Fibroblast of pulmonary artery (primary cell): ENCODE results near the gene SRP68.

Experiments used
- DNase-seq: peaks from one replicate; pipeline ENCODE4 v3.0.0-alpha.2; 2010; ENCODE audit warnings: low read depth
- H3K4me3 ChIP-seq: replicated peaks from 2 replicates; pipeline ENCODE4 v1.5.1; 2011; ENCODE audit warnings: low read depth, mild to moderate bottlenecking, control low read depth, low read length, moderate library complexity
- TF ChIP-seq, protein P1 (sequence below): IDR thresholded peaks from 2 replicates; pipeline ENCODE4 v1.5.1; 2011; ENCODE audit warnings: mild to moderate bottlenecking, control low read depth, low read length, inconsistent platforms; ENCODE audit errors: missing control alignments

Gene SRP68

DNA sequence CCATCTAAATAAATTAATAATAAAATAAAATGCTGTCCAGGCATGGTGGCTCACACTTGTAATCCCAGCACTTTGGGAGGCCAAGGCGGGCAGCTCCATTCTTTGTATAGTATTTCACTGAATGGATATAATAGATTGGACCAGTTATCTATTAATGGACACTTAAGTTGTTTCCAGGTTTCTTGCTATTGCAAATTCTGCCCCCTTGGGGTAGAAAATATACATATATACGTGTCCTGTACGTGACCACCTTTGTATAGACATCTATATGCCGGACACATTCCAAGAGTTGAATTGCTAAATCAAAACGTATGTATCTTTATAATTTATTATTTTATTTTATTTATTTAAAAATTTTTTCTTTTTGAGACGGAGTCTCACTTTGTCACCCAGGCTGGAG, 35.2 kb upstream of the SRP68 start:
- peak; percentile 27 for DNase-seq
- no peak overlapping the region for H3K4me3 ChIP-seq
- TF ChIP-seq, protein P1, sequence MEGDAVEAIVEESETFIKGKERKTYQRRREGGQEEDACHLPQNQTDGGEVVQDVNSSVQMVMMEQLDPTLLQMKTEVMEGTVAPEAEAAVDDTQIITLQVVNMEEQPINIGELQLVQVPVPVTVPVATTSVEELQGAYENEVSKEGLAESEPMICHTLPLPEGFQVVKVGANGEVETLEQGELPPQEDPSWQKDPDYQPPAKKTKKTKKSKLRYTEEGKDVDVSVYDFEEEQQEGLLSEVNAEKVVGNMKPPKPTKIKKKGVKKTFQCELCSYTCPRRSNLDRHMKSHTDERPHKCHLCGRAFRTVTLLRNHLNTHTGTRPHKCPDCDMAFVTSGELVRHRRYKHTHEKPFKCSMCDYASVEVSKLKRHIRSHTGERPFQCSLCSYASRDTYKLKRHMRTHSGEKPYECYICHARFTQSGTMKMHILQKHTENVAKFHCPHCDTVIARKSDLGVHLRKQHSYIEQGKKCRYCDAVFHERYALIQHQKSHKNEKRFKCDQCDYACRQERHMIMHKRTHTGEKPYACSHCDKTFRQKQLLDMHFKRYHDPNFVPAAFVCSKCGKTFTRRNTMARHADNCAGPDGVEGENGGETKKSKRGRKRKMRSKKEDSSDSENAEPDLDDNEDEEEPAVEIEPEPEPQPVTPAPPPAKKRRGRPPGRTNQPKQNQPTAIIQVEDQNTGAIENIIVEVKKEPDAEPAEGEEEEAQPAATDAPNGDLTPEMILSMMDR = peak; percentile 17

GRCh38 chr17:76106703-76107102, 34.4 kb upstream of the SRP68 start:
- TF ChIP-seq, protein P1 = no peak
- H3K4me3 ChIP-seq = no peak overlapping the region
- no peak for DNase-seq

- H3K4me3 ChIP-seq = no peak overlapping the region
- DNase-seq = no peak
- TF ChIP-seq, protein P1 = no peak
Measured at GRCh38 chr17:76104896-76105231, 32.5 kb upstream of the SRP68 start.

DNA sequence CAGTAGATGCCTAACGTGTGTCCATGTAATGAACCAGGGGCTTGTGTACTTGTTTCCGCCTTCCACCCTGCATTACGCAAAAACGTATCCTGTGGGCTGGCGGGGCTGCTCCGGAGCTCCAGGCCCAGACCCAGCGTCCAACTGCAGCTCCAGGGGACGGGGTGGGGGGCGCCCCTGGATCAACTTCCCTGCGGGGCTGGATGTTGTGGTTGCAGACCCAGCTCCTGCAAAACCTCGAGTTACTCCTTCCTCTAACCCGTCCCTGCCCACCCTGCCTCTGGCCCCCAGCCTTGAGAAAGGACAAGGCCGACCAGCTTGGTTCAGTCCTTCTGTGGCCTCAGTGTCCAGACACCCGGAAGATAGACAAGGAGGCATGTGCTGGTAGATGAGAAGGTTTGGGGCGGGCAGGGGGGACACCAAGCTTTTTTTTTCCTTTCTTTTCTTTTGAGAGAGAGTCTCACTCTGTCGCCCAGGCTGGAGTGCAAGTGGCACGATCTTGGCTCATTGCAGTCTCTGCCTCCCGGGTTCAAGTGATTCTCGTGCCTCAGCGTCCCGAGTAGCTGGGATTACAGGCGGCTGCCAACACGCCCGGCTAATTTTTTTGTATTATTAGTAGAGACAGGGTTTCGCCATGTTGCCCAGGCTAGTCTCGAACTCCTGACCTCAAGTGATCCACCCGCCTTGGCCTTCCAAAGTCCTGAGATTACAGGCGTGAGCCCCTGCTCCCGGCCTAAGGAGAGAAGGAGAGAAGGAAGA, 32.0 kb upstream of the SRP68 start:
- TF ChIP-seq, protein P1 = no peak
- H3K4me3 ChIP-seq = peak overlapping the region; percentile 86
- no peak for DNase-seq

DNA sequence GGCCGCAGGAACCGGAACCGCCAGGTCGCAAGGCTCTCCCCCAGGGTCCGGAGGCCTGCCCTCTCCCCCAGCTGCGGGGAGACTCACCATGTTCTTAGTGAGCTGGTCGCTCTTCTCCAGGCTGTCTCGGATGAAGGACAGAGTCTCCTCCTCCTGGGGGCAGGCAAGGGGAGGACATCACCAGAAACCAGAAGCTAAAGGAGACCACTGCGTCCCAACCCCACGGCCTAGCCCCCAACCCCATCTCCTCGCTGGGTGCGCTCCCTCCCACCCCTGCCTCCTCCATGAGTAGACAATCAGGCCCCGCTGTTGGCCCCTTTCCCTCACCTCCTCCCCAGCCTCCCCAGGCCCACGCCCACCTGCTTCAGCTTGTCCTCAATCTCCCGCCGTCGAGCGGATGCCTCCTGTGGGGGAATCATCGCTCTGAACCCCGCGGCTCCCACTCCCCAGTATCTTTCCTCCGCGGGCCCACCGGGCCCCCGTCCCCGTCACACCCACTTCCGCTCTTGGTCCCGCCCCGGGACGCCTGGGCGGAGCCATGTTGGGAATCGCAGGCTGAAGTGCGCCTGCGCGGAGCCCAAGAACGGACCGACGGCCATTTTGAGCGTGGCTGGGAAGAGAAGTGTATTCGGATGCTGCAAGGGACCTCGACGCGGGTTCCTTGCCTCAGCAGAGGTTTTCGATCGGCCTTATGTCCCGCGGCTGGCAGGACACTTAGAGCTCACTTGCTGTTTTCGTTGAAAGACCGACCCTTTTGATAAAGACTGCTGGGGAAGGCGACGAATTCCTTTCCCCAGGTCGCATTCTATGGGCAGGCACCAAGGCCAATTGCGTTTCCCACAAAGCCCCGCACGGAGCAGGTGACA, 31.2 kb upstream of the SRP68 start, which contains the start of gene EXOC7:
EXOC7 (minus strand) TSS at position 514 of the 866 bp plus-strand sequence; CDS start at position 419, 95 bp downstream.
- H3K4me3 ChIP-seq = peak within 1 kb of the TSS; percentile 86
- peak; percentile 91 for DNase-seq
- TF ChIP-seq, protein P1 = no peak

DNA sequence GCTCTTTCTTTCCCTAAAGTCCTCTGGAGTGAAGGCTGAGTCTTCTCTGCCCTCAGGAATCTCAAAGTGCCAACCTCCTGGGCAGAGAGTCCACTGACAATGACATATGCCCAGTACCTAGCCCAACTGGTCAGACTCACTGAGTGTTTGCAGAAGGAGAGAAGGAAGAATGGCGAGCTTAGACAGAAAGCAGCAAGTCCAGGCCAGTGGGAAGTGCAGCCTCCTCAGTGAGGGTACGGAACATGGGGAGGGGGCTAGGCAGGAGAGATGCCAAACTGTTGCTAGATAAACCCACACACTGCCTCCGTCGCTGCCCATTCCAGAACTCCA, 30.6 kb upstream of the SRP68 start:
- H3K4me3 ChIP-seq = peak overlapping the region; percentile 86
- TF ChIP-seq, protein P1 = no peak
- no peak for DNase-seq
